ENCODE results near the gene SFXN5.
A peak's percentile ranks its signal among the peaks of the same experiment; 100 is the strongest.

Gene SFXN5

DNA sequence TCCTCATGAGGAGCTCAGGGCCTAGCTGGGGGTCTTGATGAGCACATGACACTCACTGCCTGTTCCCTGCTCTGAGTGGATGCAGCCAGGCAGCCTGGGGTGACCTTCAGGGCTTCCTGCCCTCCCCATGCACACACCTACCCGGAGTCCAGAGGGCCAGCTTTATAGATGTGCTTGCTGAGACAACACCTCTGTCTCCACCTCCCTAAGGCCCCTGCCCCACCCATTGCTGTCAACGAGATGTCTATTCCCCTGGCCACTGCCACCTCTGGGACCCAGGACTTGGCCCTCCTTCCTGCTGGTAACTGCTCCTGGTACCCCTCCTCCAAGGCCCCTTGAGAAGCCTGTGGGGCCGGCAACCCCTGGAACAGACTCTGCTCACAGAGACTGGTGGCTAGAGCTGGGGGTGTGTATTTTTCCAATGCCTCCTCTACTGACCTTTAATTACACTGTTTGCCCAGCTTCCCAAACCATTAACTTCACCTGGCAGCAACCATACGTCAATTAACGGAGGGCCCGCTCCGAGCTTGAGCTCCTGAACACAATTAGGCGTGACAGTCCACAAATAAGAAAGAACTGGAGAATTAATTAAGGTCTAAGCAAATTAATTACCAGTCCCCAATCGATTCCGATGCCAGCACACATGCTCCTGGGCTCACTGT is 87.9 kb downstream of the SFXN5 start:
- TF ChIP-seq, protein P1, sequence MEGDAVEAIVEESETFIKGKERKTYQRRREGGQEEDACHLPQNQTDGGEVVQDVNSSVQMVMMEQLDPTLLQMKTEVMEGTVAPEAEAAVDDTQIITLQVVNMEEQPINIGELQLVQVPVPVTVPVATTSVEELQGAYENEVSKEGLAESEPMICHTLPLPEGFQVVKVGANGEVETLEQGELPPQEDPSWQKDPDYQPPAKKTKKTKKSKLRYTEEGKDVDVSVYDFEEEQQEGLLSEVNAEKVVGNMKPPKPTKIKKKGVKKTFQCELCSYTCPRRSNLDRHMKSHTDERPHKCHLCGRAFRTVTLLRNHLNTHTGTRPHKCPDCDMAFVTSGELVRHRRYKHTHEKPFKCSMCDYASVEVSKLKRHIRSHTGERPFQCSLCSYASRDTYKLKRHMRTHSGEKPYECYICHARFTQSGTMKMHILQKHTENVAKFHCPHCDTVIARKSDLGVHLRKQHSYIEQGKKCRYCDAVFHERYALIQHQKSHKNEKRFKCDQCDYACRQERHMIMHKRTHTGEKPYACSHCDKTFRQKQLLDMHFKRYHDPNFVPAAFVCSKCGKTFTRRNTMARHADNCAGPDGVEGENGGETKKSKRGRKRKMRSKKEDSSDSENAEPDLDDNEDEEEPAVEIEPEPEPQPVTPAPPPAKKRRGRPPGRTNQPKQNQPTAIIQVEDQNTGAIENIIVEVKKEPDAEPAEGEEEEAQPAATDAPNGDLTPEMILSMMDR (IDR thresholded peaks at IDR 0.05; ENCODE audit: poor library complexity, severe bottlenecking): no peak
- H3K9me3 ChIP-seq (ENCODE audit: severe bottlenecking): no peaks in the 10 kb centered on the region
- no peak overlapping the region for H3K27ac ChIP-seq (ENCODE audit: poor library complexity, severe bottlenecking)
- DNase-seq (ENCODE audit: low spot score) (peak; percentile 29), ATAC-seq (ENCODE audit: low read depth) (no peak)
- H3K4me3 ChIP-seq (ENCODE audit: severe bottlenecking): no peak overlapping the region
- H3K27me3 ChIP-seq (ENCODE audit: insufficient read depth, poor library complexity, severe bottlenecking): no peaks in the 10 kb centered on the region
- no peaks in the 10 kb centered on the region for H3K4me1 ChIP-seq (ENCODE audit: insufficient read depth, poor library complexity, severe bottlenecking)
- H3K36me3 ChIP-seq (ENCODE audit: low read depth): no peaks in the 10 kb centered on the region

DNA sequence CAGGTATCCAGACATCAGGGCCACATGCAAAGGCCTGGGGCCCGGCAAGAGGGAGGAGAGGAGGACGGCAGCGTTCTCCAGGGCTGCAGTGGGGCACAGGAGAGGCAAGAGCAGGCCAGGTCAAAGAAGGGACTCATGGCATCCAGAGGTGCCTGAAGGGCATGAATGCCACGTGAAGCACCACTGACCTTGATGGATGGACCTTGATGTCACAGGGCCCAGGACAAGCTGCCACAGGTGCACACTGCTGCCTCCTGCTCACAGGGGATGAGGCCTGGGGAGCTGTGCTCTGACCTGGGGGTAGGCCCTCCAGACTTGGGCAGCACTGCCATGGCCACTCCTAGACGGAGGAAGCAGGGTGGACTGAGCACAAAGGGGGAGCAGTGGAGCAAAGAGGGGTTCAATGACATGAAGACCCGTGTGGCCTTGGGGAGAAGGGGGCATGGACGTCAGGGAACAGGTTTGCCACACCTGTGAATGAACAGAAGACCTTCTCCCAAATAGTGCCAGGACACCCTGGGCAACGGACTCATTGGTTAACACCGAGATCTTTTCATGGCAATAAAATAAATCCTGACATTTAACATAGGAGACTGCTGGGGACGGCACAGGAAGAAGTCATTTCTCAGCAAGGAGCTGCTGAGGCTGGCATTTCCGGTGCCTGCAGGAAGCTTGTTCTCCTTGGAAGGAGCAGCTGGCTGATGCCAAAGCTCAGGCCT is 88.6 kb downstream of the SFXN5 start:
- TF ChIP-seq, protein P1 (IDR thresholded peaks at IDR 0.05; ENCODE audit: poor library complexity, severe bottlenecking): no peak
- Histone ChIP-seq H3K36me3 (ENCODE audit: low read depth) (no peaks in the 10 kb centered on the region), H3K9me3 (ENCODE audit: severe bottlenecking) (no peaks in the 10 kb centered on the region), H3K4me1 (ENCODE audit: insufficient read depth, poor library complexity, severe bottlenecking) (no peaks in the 10 kb centered on the region), H3K4me3 (ENCODE audit: severe bottlenecking) (no peak overlapping the region), H3K27ac (ENCODE audit: poor library complexity, severe bottlenecking) (no peak overlapping the region), H3K27me3 (ENCODE audit: insufficient read depth, poor library complexity, severe bottlenecking) (no peaks in the 10 kb centered on the region)
- DNase-seq (ENCODE audit: low spot score): peak; percentile 12
- ATAC-seq (ENCODE audit: low read depth): no peak

DNA sequence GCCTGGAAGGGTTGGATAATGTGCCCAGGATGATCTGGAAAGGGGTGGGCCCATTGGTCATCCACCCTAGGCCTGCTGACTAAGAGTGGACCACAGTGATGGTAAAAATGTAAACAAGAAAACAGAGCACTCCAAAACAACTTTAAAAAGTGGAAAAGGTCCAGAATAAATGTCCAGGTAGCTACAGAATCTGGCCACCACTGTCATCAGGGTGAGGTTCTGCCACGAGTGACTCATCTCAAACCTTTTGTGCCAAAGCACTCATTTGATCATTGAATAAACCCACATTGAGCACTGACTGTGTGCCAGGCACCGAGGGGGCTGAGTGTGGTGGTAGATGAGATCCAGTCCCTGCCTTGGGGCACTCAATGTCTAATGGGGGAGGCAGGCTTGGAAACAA is 89.3 kb downstream of the SFXN5 start:
- TF ChIP-seq, protein P1 (IDR thresholded peaks at IDR 0.05; ENCODE audit: poor library complexity, severe bottlenecking): no peak
- DNase-seq (ENCODE audit: low spot score): peak; percentile 19
- no peaks in the 10 kb centered on the region for H3K36me3 ChIP-seq (ENCODE audit: low read depth)

DNA sequence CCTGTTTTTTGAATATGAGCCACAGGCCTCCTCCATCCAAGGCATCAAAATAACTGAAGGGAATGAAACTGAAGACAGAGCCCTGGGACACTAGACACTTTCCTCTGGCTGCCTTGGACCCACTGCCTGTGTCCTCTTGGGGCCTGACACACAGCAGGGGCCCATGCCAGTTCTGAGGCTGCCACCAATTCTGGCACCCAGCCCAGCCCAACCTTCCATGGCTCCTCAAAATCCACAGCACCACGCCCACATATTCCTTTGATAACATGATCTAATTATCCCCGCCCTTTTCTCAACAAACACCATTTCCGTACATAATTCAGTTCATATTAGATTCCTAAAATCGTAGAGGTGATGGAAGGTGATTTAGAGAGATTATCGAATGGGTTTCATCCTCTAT is 90.0 kb downstream of the SFXN5 start:
- TF ChIP-seq, protein P1 (IDR thresholded peaks at IDR 0.05; ENCODE audit: poor library complexity, severe bottlenecking): no peak
- Histone ChIP-seq H3K9me3 (ENCODE audit: severe bottlenecking) (no peaks in the 10 kb centered on the region), H3K4me3 (ENCODE audit: severe bottlenecking) (no peak overlapping the region), H3K4me1 (ENCODE audit: insufficient read depth, poor library complexity, severe bottlenecking) (no peaks in the 10 kb centered on the region), H3K27ac (ENCODE audit: poor library complexity, severe bottlenecking) (no peak overlapping the region), H3K36me3 (ENCODE audit: low read depth) (no peaks in the 10 kb centered on the region), H3K27me3 (ENCODE audit: insufficient read depth, poor library complexity, severe bottlenecking) (no peaks in the 10 kb centered on the region)
- ATAC-seq (ENCODE audit: low read depth): no peak
- DNase-seq (ENCODE audit: low spot score): peak; percentile 29

More for the DNA sequence above, 89.3 kb downstream of the SFXN5 start:
- Histone ChIP-seq H3K4me1 (ENCODE audit: insufficient read depth, poor library complexity, severe bottlenecking) (no peaks in the 10 kb centered on the region), H3K27ac (ENCODE audit: poor library complexity, severe bottlenecking) (no peak overlapping the region), H3K27me3 (ENCODE audit: insufficient read depth, poor library complexity, severe bottlenecking) (no peaks in the 10 kb centered on the region), H3K9me3 (ENCODE audit: severe bottlenecking) (no peaks in the 10 kb centered on the region), H3K4me3 (ENCODE audit: severe bottlenecking) (no peak overlapping the region)
- ATAC-seq (ENCODE audit: low read depth): no peak
